HG03045 (cell line): ENCODE results near the gene CKAP5.

ENCODE experiments used
- ATAC-seq: cut with Tn5 transposase; IDR thresholded peaks from one replicate; pipeline ENCODE4 v1.9.1; 2021; ENCODE audit warnings: mild to moderate bottlenecking, moderate library complexity; ENCODE audit not compliant: unreplicated experiment

CKAP5 gene

GRCh38 chr11:46776878-46777277 is 69.2 kb downstream of the CKAP5 start:
- no peak for ATAC-seq

GRCh38 chr11:46769636-46770221 is 76.4 kb downstream of the CKAP5 start:
- no peak for ATAC-seq

GRCh38 chr11:46766656-46767055 is 79.4 kb downstream of the CKAP5 start:
- ATAC-seq: no peak

GRCh38 chr11:46762248-46762647 is 83.8 kb downstream of the CKAP5 start:
- ATAC-seq: no peak

- no peak for ATAC-seq
These were observed 84.3 kb downstream of the CKAP5 start for GRCh38 chr11:46761807-46762206.

- ATAC-seq: no peak
These were observed 85.5 kb downstream of the CKAP5 start for GRCh38 chr11:46760429-46761128.

GRCh38 chr11:46759196-46759595 is 86.9 kb downstream of the CKAP5 start:
- no peak for ATAC-seq

- no peak for ATAC-seq
These were observed 90.1 kb downstream of the CKAP5 start for GRCh38 chr11:46755962-46756361.

- ATAC-seq: no peak
These were observed 98.9 kb downstream of the CKAP5 start for GRCh38 chr11:46747150-46747549.

- no peak for ATAC-seq
These were observed 100.1 kb downstream of the CKAP5 start for GRCh38 chr11:46745995-46746394.

GRCh38 chr11:46745328-46745727 is 100.8 kb downstream of the CKAP5 start:
- ATAC-seq: no peak

GRCh38 chr11:46743693-46744339 is 102.3 kb downstream of the CKAP5 start:
- ATAC-seq: no peak

- no peak for ATAC-seq
These were observed 103.0 kb downstream of the CKAP5 start for GRCh38 chr11:46743043-46743442.

GRCh38 chr11:46741600-46742484 is 104.2 kb downstream of the CKAP5 start:
- ATAC-seq: no peak

- no peak for ATAC-seq
These were observed 107.2 kb downstream of the CKAP5 start for GRCh38 chr11:46738887-46739286.

- ATAC-seq: no peak
These were observed 108.4 kb downstream of the CKAP5 start for GRCh38 chr11:46737699-46738098.

GRCh38 chr11:46736615-46737014 is 109.5 kb downstream of the CKAP5 start:
- ATAC-seq: no peak

- no peak for ATAC-seq
These were observed 109.9 kb downstream of the CKAP5 start for GRCh38 chr11:46736146-46736545.

- no peak for ATAC-seq
These were observed 112.8 kb downstream of the CKAP5 start for GRCh38 chr11:46733234-46733633.

GRCh38 chr11:46731545-46731944 is 114.5 kb downstream of the CKAP5 start:
- no peak for ATAC-seq
